Fibroblast of villous mesenchyme (primary cell): ENCODE data around the gene ADGRB3. TPM values are rescaled to one million over a fixed set of nuclear protein-coding genes. Genes with fewer than 3 reads are reported as not detected.

ENCODE experiments used
- DNase-seq: peaks from one replicate; pipeline ENCODE4 v3.0.0-alpha.2; 2010; ENCODE audit warnings: low read depth
- H3K4me3 ChIP-seq: 2 replicates; pipeline ENCODE4 v1.5.1; 2011; ENCODE audit warnings: low read depth, mild to moderate bottlenecking, low read length
- CTCF ChIP-seq: IDR thresholded peaks from 2 replicates; pipeline ENCODE4 v1.5.1; 2012; ENCODE audit warnings: low read depth, mild to moderate bottlenecking, low read length; ENCODE audit not compliant: insufficient read depth
- total RNA-seq: library from RNA; depleted of rRNA; stranded (reverse); fragments of >200 nt; gene quantifications from 2 replicates; pipeline ENCODE4 v1.2.3, GENCODE V29; 2012

ADGRB3 gene
- total RNA-seq, 1 donor = under 0.01 TPM

- no peak for DNase-seq
- no peak overlapping the region for H3K4me3 ChIP-seq
- TF ChIP-seq CTCF = no peak
These were observed 735.7 kb downstream of the ADGRB3 start for GRCh38 chr6:69370763-69371162.

- TF ChIP-seq CTCF = no peak
These were observed 743.2 kb downstream of the ADGRB3 start for GRCh38 chr6:69378326-69378725.

GRCh38 chr6:69379518-69379917 lies 744.4 kb downstream of the ADGRB3 start:
- no peak overlapping the region for H3K4me3 ChIP-seq
- TF ChIP-seq CTCF = no peak
- no peak for DNase-seq

More at GRCh38 chr6:69378326-69378725, 743.2 kb downstream of the ADGRB3 start:
- H3K4me3 ChIP-seq = no peak overlapping the region
- no peak for DNase-seq

GRCh38 chr6:69383627-69384026 lies 748.5 kb downstream of the ADGRB3 start:
- H3K4me3 ChIP-seq = no peak overlapping the region
- DNase-seq = no peak
- TF ChIP-seq CTCF = no peak

- no peak for TF ChIP-seq CTCF
- DNase-seq = no peak
- H3K4me3 ChIP-seq = no peak overlapping the region
These were observed 751.3 kb downstream of the ADGRB3 start for GRCh38 chr6:69386426-69386825.

- no peak for DNase-seq
- no peak overlapping the region for H3K4me3 ChIP-seq
- TF ChIP-seq CTCF = no peak
These were observed 755.0 kb downstream of the ADGRB3 start for GRCh38 chr6:69390125-69390524.

- no peak for TF ChIP-seq CTCF
- DNase-seq = no peak
- H3K4me3 ChIP-seq = no peak overlapping the region
These were observed 756.0 kb downstream of the ADGRB3 start for GRCh38 chr6:69391106-69391505.
